ENCODE data around the gene PSMF1.

The PSMF1 gene

GRCh38 chr20:1163653-1164052, 45.3 kb downstream of the PSMF1 start:
- no peak for DNase-seq (ENCODE audit: low read depth in 2 of 2)

- no peak for DNase-seq (ENCODE audit: low read depth in 2 of 2)
Measured at GRCh38 chr20:1164871-1165270, 46.5 kb downstream of the PSMF1 start.

GRCh38 chr20:1165521-1165920, 47.1 kb downstream of the PSMF1 start:
- no peak for DNase-seq (ENCODE audit: low read depth in 2 of 2)

- no peak for DNase-seq (ENCODE audit: low read depth in 2 of 2)
Measured at GRCh38 chr20:1165941-1166340, 47.5 kb downstream of the PSMF1 start.

- DNase-seq (ENCODE audit: low read depth in 2 of 2), result no peak
Measured at GRCh38 chr20:1166948-1167720, 48.7 kb downstream of the PSMF1 start.

DNA sequence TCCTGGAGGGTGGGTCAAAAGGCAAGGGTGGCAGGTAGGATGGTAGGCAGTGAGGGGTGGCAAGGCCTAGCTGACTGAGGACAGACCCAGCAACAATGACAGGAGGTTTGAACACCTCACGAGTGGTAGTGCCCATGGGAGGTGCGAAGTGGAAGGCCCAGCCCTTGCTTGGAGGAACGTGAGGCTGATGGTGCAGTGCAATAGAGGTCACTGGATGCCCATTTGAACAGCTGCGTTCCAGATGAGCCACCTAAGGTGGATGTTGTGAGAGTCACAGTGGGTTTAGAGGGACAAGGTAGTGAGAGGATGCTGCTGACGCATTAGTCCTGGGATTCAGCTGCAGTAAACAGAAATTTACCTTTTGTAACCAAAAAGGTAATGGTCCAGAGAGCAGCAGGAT, 50.8 kb downstream of the PSMF1 start:
- DNase-seq (ENCODE audit: low read depth in 2 of 2), result no peak

DNA sequence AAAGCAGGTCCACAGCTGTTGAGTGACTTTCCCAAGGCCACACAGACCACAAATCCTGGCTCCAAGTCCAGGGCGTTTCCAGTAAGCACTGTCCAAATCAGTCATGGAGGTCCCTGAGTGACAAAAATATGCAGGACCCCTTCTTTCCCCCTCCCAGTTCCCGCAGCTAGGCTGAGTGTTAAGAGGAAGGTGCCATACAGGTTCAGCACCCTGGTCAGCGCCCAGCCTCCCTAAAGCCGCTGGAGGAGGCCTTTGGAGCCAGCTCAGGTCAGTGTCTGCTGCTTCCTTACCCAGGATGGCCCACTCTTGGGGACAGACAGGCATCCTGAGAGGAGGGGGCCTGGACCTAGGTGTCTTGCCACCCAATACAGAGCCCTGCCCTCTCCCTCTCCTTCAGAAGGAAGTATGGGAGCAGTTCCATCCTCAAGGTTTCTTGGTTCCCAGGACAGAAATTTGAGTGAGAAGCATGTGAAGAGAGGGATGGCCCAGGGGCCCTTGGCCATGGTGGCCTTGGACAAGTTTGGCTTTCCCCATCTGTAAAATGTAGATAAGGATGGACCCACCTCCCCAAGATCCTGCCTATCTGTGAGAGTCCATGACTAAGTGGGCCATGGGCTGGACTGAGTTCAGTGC, 53.2 kb downstream of the PSMF1 start:
- DNase-seq (ENCODE audit: low read depth in 2 of 2), result no peak

GRCh38 chr20:1173698-1174097, 55.3 kb downstream of the PSMF1 start:
- no peak for DNase-seq (ENCODE audit: low read depth in 2 of 2)

GRCh38 chr20:1174787-1175186, 56.4 kb downstream of the PSMF1 start:
- no peak for DNase-seq (ENCODE audit: low read depth in 2 of 2)

DNA sequence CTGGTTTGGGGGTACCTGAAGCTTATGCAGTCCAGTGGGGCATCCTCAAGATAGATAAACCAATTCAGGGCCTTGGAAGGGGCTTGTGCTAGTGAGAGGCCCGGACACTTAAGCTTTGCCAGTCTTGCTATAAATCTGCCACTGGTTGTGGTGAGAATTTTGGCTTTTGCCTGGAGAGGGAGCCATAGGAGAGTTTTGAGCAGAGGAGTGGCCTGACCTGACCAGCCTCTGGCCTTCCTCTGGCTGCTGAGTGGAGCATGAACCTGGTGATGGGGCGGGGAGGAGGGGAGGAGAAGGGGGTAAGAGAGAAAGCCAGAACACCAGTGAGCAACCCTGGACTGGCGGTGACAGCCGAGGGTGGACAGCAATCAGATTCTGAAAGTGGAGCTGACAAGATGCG, 59.3 kb downstream of the PSMF1 start:
- DNase-seq (ENCODE audit: low read depth in 2 of 2), result no peak

GRCh38 chr20:1178103-1178502, 59.7 kb downstream of the PSMF1 start:
- DNase-seq (ENCODE audit: low read depth in 2 of 2), result no peak

DNA sequence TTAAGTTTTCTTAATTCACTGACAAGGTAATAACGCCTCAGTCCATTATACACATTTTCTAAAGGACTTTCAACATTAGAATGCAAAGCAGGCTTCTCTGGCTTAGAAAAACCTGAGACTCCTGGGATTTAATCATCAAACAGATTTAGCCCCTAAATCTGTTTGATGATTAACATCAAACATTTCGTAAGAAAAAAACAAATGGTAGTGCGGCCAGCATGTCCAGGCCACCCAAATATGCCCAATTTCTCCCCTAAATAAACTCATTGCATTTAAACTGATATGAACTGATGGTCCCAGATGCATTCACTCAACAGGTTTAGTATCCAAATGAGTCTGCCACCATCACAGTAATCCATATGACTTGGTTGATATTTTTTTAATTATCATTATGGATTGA, 60.2 kb downstream of the PSMF1 start:
- DNase-seq (ENCODE audit: low read depth in 2 of 2), result no peak

DNA sequence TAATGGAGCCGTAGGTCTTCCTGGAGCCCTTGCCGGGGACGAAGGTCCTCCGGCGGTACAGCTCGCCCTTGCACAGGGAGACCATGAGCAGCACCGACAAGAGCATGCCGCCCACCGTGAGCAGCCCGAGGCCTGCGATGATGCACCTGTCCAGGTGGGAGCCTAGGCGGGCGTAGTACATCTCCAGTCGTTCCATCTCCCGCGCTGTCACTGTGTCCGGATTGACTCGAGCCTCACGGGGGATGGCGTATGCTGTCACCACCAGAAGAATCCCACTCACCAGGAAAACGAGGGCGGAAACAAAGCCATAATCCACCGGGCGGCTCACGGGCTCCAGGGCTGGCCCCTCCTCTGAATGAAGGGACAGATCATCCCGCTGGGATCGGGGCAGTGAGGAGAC, 62.5 kb downstream of the PSMF1 start:
- no peak for DNase-seq (ENCODE audit: low read depth in 2 of 2)

GRCh38 chr20:1182106-1182505, 63.7 kb downstream of the PSMF1 start:
- DNase-seq (ENCODE audit: low read depth in 2 of 2), result no peak

- DNase-seq (ENCODE audit: low read depth in 2 of 2), result no peak
Measured at GRCh38 chr20:1183153-1183552, 64.8 kb downstream of the PSMF1 start.

DNA sequence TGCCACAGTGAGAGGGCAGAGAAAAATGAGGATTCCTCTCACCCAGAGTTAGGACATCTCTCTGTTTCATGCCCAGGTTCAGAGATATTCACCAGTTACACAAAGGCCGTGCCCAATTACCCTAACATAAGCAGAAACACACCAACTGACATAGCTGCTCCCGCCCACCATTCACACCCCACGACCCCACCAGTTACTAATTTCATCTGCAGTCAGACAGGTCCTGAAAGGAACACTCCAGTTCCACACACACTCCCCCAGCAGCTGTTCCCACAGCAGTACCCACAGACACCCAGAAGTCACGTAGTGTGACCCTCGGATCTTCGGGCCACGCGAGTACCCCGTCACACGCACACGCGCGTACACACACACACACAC, 65.8 kb downstream of the PSMF1 start:
- no peak for DNase-seq (ENCODE audit: low read depth in 2 of 2)

DNA sequence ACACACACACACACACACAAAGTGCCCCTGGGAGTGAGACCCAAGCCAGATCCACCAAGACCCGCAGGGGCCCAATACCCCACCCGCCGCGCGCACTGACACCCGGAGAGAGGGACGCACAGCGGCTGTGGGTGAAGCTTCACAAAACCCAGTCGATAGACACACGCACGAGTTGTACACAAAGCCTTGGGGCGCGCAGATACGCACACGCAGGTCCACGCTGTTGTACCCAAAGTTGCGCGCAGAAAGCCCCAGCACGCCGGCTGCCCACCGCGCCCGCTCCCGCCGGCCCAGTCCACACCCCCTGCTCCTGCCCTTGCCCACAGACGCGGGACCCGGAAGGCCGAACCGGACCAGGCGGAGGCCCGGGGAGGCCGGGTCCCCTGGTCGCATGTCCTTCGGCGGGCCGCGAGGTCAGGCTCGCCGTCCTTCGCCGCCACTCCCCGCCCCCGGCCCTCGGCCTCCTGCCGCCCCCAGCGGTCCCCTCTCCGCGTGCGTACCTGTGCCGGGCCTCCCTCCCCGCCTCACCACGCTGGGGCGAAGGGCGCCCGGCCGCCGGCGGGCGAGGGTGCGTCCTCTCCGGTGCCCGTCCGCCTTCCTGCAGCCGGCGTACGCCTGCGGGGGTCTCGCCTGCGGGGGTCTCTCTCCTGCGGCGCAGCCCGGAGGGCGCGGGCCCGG, 66.4 kb downstream of the PSMF1 start, which contains the start of gene TMEM74B:
Gene TMEM74B (minus strand): TSS at position 344 of the 678 bp plus-strand sequence. CDS start 1,180 bp downstream, outside the sequence.
- no peak for DNase-seq (ENCODE audit: low read depth in 2 of 2)

- DNase-seq (ENCODE audit: low read depth in 2 of 2), result no peak
Measured at GRCh38 chr20:1185316-1185741, 66.9 kb downstream of the PSMF1 start.

DNA sequence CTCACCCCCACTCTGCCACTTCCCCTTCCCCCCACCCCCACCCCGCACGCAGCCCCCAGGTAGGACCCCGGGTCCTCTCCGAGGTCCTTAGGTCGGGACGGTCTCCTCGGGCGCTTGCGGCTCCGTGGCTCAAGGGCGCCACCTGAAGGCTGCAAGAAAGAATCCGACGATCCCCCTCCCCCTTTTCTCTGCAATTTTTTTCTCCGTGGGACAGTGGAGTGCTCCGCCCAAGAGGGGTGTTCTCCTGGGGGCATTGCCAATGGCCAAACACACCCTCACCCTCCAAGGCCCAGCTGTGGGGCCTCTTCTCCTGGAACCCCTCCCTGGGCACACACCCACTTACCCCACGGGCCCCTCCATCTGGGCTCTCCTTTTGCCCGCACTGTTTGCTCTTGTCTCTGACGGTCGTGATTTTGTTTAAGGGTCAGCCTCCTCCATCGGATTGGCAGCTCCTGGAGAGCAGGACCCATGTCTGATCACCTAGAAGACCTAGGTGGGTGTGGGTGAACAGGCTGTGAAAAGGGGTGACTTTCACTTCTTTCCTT, 67.5 kb downstream of the PSMF1 start:
- no peak for DNase-seq (ENCODE audit: low read depth in 2 of 2)

DNA sequence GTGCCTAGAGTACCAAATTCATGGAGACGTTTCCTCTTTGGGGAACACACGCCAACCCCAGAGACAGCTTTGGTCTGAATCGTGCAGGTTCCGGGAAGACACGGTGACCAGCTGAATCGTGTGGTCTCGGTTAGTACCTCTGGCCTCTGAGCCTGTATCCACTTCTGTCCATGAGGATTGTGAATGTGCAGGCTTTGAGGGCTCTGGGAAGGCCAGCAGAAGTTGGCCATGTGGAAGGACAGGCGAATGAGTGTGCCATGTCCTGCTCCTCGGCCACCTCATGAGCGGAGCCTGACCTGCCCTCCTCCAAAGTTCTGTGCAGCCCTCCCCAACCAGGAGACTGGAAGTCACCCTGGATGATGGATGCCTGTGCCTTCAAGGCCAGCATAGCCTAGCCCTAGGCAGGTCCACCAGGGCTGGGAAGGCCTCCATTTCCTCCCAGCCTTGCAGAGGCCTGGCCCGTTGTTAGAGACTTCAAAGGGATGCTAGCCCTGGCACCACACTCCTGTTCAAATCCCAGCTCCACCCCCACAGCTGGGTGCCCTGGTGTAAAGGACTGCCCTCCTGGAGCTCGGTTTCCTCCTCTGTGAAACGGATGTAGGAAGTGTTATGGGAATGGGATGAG, 68.1 kb downstream of the PSMF1 start:
- no peak for DNase-seq (ENCODE audit: low read depth in 2 of 2)

DNA sequence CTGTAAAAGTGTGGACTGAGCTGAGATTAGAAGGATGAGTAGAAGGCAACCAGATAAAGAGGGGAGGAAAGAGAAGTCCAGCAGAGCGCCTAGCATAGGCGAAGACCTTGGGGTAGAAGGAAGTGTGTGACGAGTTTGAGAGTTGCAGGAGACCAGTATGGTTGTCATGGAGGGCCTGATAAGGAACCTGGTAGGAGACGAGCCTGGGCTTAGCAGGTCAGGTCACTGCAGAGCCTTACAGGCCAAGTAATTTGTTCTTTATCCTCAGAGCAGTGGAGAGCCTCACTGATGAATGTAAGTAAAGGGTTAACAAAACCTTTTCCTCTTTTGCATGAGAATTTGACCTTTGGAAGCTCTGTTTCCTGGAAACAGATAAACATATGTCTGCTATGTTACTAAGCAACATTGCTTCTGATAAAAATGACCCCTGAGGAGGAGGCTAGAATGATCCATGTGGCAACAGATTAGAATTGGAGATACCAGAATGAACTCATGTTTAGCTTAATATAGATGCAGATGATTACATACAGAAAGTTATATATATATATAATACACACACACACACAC, 69.3 kb downstream of the PSMF1 start:
- DNase-seq (ENCODE audit: low read depth in 2 of 2), result no peak

DNA sequence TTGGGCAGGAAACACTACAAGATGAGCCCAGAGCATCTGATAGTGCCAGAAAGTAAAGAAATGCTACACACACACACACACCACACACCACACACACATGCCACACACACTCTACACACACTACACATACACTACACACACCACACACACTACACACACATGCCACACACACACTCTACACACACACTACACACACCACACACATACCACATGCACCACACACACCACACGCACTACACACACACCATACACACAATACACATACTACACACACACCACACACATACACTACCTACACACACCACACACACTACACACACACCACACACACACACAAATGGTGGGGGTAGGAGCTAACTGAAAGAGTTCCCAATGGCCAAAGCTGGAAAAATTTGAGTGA, 69.9 kb downstream of the PSMF1 start:
- no peak for DNase-seq (ENCODE audit: low read depth in 2 of 2)
